MM.1S (cell line): ENCODE data around the gene SARS2.

ENCODE experiments used
- CTCF ChIP-seq: fragments of 300-600 bp; sonication (generic); IDR thresholded peaks from 2 replicates; pipeline ENCODE4 v1.5.1; 2016; ENCODE audit warnings: antibody characterized with exemption, low read length, mixed read lengths
- EZH2 ChIP-seq: fragments of 300-600 bp; sonication (generic); optimal IDR thresholded peaks from 2 replicates; pipeline ENCODE3; 2017; ENCODE audit warnings: low read depth, mild to moderate bottlenecking, antibody characterized with exemption, low read length, mixed read lengths
- EZH2phosphoT487 ChIP-seq: fragments of 300-600 bp; sonication (generic); IDR thresholded peaks from 2 replicates; pipeline ENCODE4 v1.6.1; 2018; ENCODE audit warnings: antibody characterized with exemption, low read length

- TF ChIP-seq EZH2phosphoT487 (no peak), CTCF (no peak), EZH2 (no peak)
These were observed 17.7 kb downstream of the SARS2 start for GRCh38 chr19:38912600-38913514.
